Limb (tissue), 2 donors: ENCODE data around the gene ZNF367.
"Not testable (repeated sequence)": the region's sequence is repeated elsewhere in the genome, so short reads cannot be mapped to it uniquely, and the experiment has no call there.

ENCODE experiments used
- DNase-seq, 2 donors: peaks; one replicate each; pipeline ENCODE4 v3.0.0-alpha.2; 2016; ENCODE audit errors: extremely low spot score in 2 of 2

ZNF367 gene

DNA sequence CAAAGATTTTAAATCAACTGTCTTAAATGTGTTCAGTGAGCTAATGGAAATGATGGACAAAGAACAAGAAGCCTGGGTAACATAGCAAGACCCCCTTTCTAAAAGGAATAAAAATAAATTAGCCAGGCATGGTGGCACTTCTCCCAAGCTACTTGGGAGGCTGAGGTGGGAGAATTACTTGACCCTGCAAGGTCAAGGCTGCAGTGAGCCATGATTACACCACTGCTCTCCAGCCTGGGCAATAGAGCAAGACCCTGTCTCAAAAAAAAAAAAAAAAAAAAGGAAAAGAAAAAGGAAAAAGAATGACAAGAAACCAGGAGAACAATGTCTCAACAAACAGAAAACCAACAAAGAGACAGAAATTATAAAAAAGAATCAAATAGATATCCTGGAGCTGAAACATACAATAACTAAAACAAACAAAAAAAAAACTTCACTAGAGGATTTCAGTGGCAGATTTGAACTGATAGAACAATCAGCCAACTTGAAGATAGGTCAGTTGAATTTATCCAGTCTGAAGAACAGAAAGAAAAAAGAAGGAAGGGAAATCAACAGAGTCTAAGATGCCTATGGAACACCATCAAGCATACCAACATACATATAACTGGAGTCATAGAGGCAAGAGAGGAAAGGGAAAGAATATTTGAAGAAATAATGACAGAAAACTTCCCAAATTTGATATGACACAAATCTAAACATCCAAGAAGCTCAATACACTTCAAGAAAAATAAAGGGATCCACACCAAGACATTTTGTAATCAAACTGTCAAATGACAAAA is 17.8 kb downstream of the ZNF367 start:
- DNase-seq, result no peak

DNA sequence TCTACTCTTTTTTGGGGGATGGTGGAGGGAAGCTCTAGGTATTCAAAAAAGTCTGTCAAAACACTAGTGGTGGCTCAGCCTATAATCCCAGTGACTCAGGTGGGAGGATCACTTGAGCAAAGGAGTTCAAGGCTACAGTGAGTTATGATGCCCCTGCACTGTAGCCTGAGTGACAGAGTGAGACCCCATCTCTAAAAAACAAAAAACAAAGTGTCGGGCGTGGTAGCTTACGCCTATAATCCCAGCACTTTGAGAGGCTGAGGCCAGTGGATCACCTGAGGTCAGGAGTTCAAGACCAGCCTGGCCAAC is 18.9 kb downstream of the ZNF367 start:
- DNase-seq, result no peak

DNA sequence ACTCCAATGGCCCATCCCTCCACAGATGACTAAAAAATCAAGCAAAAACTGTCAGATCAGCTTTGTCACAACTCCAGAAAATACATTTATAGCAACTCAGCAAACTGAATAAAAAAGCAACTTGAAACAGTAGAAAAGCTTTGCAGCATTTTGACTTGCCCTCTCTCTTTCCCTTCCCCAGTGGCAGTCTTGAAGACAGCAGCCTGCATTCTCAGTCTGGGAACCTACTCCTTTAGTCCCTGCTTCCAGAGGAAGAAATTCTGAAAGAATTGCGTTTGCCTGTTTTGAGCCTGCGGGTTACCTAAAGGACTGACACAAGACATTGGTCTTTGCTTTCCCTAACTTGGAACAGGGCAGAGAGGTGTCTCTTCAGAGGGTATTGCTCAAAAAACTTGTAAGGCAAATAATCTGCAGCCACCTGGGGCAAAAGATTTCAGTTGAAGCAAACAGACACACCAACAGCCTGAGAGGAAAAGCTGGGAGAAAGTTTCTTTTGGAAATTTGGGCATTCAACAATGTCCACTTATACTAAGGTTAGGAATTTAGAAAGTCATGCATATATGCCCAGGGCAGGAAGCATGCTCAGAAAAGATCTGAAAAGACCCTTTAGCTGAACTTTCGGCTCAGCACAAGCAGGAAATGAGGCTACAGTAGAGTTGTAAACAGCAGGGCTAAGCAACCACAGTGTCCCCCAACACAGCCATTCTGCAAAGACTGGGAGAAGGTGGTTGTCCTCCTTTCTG is 19.4 kb downstream of the ZNF367 start:
- DNase-seq, result no peak

GRCh38 chr9:96395964-96396363 is 22.2 kb downstream of the ZNF367 start:
- no peak for DNase-seq

- no peak for DNase-seq
These were observed 23.2 kb downstream of the ZNF367 start for GRCh38 chr9:96394832-96395496.

- DNase-seq, result no peak
These were observed 25.9 kb downstream of the ZNF367 start for GRCh38 chr9:96392263-96392662.

DNA sequence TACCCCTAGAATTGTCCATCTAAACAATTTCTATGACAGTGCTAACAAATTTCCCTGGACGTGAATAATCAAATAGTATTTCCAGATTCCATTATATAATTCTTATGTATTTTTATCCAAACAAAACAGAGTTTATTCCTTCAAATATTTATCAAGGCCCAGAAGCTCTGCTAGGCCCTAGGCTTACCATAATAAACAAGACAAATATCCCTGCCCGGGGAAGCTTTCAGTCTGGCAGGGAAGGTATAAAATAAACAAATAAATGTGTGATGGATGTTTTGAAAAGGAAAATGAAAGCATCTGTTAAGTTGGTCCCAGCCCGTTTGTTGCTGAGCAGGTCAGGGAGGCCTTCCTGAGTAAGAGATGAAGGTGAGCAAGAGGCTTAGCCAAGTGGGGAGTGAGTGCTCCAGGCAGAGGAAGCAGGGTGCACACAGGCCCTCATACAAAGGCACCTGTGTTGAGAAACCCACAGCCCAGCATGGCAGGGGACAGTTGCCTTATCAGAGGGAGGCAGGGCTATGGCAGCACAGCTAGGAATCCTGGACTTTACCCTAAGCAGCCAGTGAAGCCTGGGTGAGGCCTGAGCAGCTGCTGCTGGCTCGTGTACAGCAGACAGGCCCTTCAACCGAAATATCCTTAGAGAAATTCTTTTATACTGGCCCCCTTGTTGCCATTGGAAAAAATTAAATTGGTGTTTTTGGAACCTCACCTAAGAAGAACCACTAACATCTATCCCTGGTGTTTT is 27.0 kb downstream of the ZNF367 start:
- no peak for DNase-seq

DNA sequence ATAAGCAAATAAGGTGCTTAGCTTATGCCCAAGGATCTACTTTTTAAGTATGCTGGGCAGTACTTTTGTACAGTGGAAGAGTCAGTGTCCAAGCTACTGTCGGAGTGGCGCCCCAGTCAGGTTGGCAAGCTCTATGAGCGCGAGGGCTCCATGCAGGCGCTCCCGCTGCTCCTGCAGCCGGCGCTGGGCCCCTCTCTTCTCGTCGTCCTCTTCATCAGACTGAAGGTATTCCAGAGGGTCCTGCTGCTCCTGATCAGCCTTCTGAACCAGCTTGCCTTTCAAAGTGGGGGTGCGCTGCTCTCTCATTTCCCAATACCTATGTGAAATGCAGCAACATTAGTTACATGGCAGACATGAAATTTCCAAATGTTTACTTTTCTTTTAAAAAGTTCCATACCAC is 30.0 kb downstream of the ZNF367 start:
- no peak for DNase-seq

DNA sequence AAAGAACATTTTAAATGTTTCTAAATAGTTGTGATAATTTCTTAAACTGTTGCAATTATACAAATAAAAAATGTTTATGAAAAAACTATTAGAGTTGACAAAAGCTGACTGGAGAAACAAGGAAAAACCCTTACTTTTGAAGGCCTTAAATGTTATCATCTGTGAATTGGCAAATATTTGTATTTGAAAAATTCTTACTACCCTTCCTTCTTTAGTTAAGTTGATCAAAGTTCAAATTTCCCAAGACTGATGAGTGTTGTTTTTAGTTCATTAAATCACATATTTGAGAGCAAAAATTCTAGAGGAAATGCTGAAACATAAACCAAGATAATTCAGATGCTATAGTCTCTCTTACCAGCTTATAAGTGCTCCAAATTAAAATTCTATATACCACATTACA is 32.0 kb downstream of the ZNF367 start:
- DNase-seq, result no peak

- peak; percentile 18 to 71 for DNase-seq
These were observed 34.8 kb downstream of the ZNF367 start, which contains the start of gene SLC35D2 for GRCh38 chr9:96383165-96383942. TSS of gene SLC35D2 (minus strand) at chr9:96383711. CDS start at chr9:96383634, 77 bp downstream.

DNA sequence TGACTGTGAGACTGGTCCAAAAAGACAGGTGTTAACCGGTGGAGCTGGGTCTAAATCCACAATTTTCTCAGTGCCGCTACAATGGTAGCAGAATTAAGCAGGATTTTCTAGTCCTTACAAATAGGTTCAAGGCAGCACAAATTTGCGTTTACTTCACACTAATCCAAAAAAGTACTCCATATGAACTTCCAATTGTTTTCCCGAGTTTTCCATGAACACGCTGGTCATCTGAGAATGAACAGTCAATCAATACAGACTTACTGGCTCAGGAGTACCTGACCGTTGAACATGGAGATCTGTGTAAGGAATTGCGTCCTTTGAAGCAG is 35.4 kb downstream of the ZNF367 start:
- DNase-seq, result no peak

DNA sequence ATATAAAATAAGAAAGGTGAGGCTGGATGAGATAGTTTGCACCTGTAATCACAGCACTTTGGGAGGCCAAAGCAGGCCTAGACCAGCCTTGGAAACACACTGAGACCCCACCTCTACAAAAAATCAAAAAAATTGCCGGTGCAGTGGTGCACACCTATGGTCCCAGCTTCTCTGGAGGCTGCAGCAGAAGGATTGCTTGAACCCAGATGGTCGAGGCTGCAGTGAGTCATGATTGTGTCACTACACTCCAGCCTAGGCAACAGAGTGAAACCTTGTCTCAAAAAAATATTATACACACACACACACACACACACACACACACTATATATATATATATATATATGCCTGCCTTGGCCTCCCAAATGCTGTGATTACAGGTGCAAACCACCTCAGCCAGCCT is 36.0 kb downstream of the ZNF367 start:
- DNase-seq, result no peak

DNA sequence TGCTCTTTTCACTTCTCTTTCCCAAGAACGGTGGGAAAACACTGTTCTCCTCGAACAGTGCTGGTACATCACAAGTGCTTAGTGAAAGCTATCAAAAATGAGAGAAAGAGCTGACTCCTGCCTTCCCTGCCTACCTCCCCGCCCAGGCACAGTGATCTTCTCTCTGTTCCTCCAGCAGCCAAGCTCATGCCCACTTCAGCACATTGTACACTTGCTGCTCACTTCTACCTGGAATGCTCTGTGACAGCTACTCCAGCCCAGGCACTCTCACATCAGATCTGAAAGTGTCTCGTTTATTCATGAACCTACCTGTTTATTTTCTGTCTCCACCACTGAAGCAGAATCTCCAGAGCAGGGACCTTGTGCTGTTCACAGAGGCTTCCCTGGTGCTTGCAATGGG is 36.5 kb downstream of the ZNF367 start:
- DNase-seq, result no peak

- DNase-seq, result no peak
These were observed 37.0 kb downstream of the ZNF367 start for GRCh38 chr9:96381125-96381524.

DNA sequence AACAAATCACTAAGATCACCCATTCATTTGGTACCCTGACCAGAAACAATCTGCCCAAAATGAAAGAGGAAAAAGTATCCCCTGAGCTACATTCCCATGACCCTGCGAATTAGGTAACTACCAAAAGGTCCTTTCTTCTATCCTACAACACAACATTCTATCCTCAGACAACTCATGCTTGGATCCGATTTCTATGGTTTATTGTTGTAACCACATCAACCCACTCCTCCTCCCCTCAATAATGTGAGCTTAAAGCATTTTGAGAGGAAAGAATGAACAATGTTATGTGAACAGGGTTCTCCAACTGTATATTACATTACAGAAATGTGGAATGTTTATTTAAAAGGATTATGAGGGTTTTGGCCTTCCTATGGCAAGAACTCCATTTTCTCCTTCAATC is 38.7 kb downstream of the ZNF367 start:
- DNase-seq, result no peak

- DNase-seq, result no peak
These were observed 40.0 kb downstream of the ZNF367 start for GRCh38 chr9:96378187-96378586.

GRCh38 chr9:96376891-96377874 is 41.0 kb downstream of the ZNF367 start:
- DNase-seq, result no peak

GRCh38 chr9:96375507-96375906 is 42.7 kb downstream of the ZNF367 start:
- not testable (repeated sequence) for DNase-seq

- DNase-seq, result no peak
These were observed 50.2 kb downstream of the ZNF367 start for GRCh38 chr9:96367943-96368342.
